ENCODE results near the gene LYSMD1. TPM values are rescaled to one million over a fixed set of nuclear protein-coding genes. Genes with fewer than 3 reads are reported as not detected.

Gene LYSMD1
- total and polyA plus RNA-seq, 2 of the 4 experiments (the other 2 are of a cell fraction), result 5.9 to 10.4 TPM

- H3K9me1 ChIP-seq (ENCODE audit: insufficient read depth, low read length), result peaks cover 3% of the 10 kb centered on the region; the same call in 1 of the 2 replicates
- dilution Hi-C loops (cut with HindIII; ENCODE audit: low sequenced_read_pairs, unreplicated experiment) (no loop called here), in situ Hi-C loops (cut with MboI; ENCODE audit: low sequenced_read_pairs) (no loop called here), intact Hi-C loops (cut with micrococcal nuclease) (no loop called here)
- POLR2A ChIA-PET (ENCODE audit: unreplicated experiment), result no interaction called here
- no peak overlapping the region for H2BK20ac ChIP-seq (ENCODE audit: low read depth, low read length)
- DNase-seq, result no peak
- WGBS, 2 experiments (ENCODE audit: extremely low coverage in 2 of 2, insufficient read length in 1 of 2), result no CpG with 5 or more reads among the region's 6 CpGs
- no peak overlapping the region for H4K91ac ChIP-seq (ENCODE audit: insufficient read depth, low read depth, low read length)
- 0 out of 2 replicates have a peak overlapping the region, but pooled peaks have one; percentile 97 for H3K23ac ChIP-seq (ENCODE audit: low read depth, low read length)
- peak overlapping the region; percentile 93; the same call in 1 of the 2 replicates for H3K14ac ChIP-seq (replicated peaks; ENCODE audit: low read depth, low read length)
- peak overlapping the region; percentile 83; the same call in 1 of the 2 replicates for H3K4me2 ChIP-seq (ENCODE audit: low read depth, low read length)
- H4K8ac ChIP-seq (ENCODE audit: low read depth in 2 of 2, low read length in 2 of 2), result 0 out of 4 replicates have a peak overlapping the region, but pooled peaks of 1 of the 2 experiments have one; percentile 96
- no TSS peak for BruUV-seq (replicated peaks)
- H3K9me3 ChIP-seq (ENCODE audit: control insufficient read depth, insufficient read depth, low read length), result no peaks in the 10 kb centered on the region
- H3K4me3 ChIP-seq (ENCODE audit: insufficient read depth, low read depth, low read length), result peak overlapping the region; percentile 65; the same call in 1 of the 2 replicates
- peak overlapping the region; percentile 59 for H2AK9ac ChIP-seq (replicated peaks; ENCODE audit: low read depth, low read length, poor library complexity)
- no peak overlapping the region for H2BK15ac ChIP-seq (ENCODE audit: low read depth, low read length)
- no peaks in the 10 kb centered on the region for H4K20me1 ChIP-seq (ENCODE audit: insufficient read depth, low read length)
- H3K4ac ChIP-seq (ENCODE audit: low read depth, low read length), result peak overlapping the region; percentile 87; the same call in 1 of the 2 replicates
- H3K27ac ChIP-seq (ENCODE audit: insufficient read depth, low read length), result no peak overlapping the region
- peaks cover 4% of the 10 kb centered on the region for H3K4me1 ChIP-seq (ENCODE audit: control insufficient read depth, insufficient read depth, low read length)
- no peak overlapping the region for H2BK120ac ChIP-seq (ENCODE audit: low read depth, low read length)
- CTCF ChIA-PET, result interaction anchor here (0.7 kb wide), 1 partner anchor 67 kb away, joined by 3 read pairs; no protein-coding TSS in a partner anchor
- peak overlapping the region; percentile 90; the same call in 1 of the 2 replicates for H3K9ac ChIP-seq (ENCODE audit: low read depth, low read length)
- no peak for ATAC-seq (ENCODE audit: low read depth)
- H3K56ac ChIP-seq (ENCODE audit: extremely low read depth, insufficient read depth, low read length), result no peak overlapping the region
- no peak overlapping the region for H3K18ac ChIP-seq (ENCODE audit: low read depth, low read length)
- no peak overlapping the region for H2BK5ac ChIP-seq (ENCODE audit: low read depth, low read length, poor library complexity, severe bottlenecking)
- H3K36me3 ChIP-seq (ENCODE audit: control insufficient read depth, insufficient read depth, low read length), result peaks cover 23% of the 10 kb centered on the region
- H3K27me3 ChIP-seq (ENCODE audit: control insufficient read depth, insufficient read depth, low read length), result no peaks in the 10 kb centered on the region
- no peak overlapping the region for H2AFZ ChIP-seq (replicated peaks; ENCODE audit: low read length, poor library complexity)
- TF ChIP-seq MAZ (IDR thresholded peaks at IDR 0.05; ENCODE audit: borderline replicate concordance, low read depth, low read length) (no peak), SMC3 (IDR thresholded peaks at IDR 0.05; ENCODE audit: low read depth, low read length) (no peak), MXI1 (IDR thresholded peaks at IDR 0.05; ENCODE audit: borderline replicate concordance, low read depth, low read length) (no peak), MAFK (IDR thresholded peaks at IDR 0.05; ENCODE audit: low read depth, low read length) (no peak), USF2 (IDR thresholded peaks at IDR 0.05; ENCODE audit: low read depth, low read length) (no peak), CHD1 (IDR thresholded peaks at IDR 0.05; ENCODE audit: low read depth, low read length) (no peak), RFX5 (IDR thresholded peaks at IDR 0.05; ENCODE audit: low read depth, low read length) (no peak), RCOR1 (IDR thresholded peaks at IDR 0.05; ENCODE audit: insufficient replicate concordance, low read length) (no peak), CTCF (conservative IDR thresholded peaks at IDR 0.05; ENCODE audit: low read depth, low read length) (no peak), POLR2A (IDR thresholded peaks at IDR 0.05; ENCODE audit: low read depth, low read length) (no peak), ELK1 (IDR thresholded peaks at IDR 0.05; ENCODE audit: borderline replicate concordance, low read depth, low read length) (no peak), RAD21 (IDR thresholded peaks at IDR 0.05; ENCODE audit: low read length) (no peak), FOS (IDR thresholded peaks at IDR 0.05; ENCODE audit: low read depth, low read length) (no peak), CEBPB (IDR thresholded peaks at IDR 0.05; ENCODE audit: low read depth, low read length) (no peak), NFE2L2 (IDR thresholded peaks at IDR 0.05; ENCODE audit: low read depth, low read length) (no peak), BHLHE40 (IDR thresholded peaks at IDR 0.05; ENCODE audit: low read depth, low read length) (no peak)
- H4K5ac ChIP-seq (ENCODE audit: low read depth, low read length), result no peak overlapping the region
- peaks cover 10 to 43% of the 10 kb centered on the region in 2 experiments for H3K79me1 ChIP-seq (ENCODE audit: low read depth in 1 of 2, low read length in 2 of 2)
- peak overlapping the region; percentile 44; the same call in 1 of the 2 replicates for H2AK5ac ChIP-seq (ENCODE audit: low read depth, low read length)
These were observed 1.4 kb upstream of the LYSMD1 start for GRCh38 chr1:151167116-151167515.

All from IMR-90 (cell line).